Measurements from ENCODE around the gene DDTL.
"Not testable (repeated sequence)": the region's sequence is repeated elsewhere in the genome, so short reads cannot be mapped to it uniquely, and the experiment has no call there.

DNA sequence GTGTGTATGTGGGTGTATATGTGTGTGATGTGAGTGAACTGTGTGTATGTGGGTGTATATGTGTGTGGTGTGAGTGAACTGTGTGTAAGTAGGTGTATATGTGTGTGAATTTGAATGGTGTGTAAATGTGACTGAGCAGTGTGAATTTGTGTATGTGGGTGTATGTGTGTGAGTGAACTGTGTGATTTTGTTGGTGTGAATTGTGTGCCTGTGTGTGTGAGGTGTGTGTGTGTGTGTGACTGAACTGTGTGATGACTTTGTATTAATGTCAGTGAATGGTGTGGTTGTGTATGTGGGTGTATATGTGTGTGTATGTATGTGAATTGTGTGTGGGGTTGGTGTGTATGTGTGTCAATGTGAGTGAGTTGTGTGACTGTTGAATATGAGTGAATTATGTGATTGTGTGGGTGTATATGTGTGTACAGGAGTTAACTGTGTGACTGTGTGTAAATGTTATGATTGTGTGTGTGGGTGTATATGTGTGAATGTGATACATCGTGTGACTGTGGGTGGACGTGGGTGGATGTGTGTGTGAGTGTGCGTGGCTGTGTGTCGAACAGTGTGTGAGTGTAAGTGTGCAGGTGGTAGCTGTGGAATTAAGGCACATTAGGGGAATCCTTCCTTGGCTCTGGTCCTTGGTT lies 20.0 kb downstream of the DDTL start:
- TF ChIP-seq, protein P1, sequence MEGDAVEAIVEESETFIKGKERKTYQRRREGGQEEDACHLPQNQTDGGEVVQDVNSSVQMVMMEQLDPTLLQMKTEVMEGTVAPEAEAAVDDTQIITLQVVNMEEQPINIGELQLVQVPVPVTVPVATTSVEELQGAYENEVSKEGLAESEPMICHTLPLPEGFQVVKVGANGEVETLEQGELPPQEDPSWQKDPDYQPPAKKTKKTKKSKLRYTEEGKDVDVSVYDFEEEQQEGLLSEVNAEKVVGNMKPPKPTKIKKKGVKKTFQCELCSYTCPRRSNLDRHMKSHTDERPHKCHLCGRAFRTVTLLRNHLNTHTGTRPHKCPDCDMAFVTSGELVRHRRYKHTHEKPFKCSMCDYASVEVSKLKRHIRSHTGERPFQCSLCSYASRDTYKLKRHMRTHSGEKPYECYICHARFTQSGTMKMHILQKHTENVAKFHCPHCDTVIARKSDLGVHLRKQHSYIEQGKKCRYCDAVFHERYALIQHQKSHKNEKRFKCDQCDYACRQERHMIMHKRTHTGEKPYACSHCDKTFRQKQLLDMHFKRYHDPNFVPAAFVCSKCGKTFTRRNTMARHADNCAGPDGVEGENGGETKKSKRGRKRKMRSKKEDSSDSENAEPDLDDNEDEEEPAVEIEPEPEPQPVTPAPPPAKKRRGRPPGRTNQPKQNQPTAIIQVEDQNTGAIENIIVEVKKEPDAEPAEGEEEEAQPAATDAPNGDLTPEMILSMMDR (IDR thresholded peaks at IDR 0.05; ENCODE audit: low read length) = not testable (repeated sequence)
- TF ChIP-seq EZH2 (IDR thresholded peaks at IDR 0.05; ENCODE audit: borderline replicate concordance, low read length) = not testable (repeated sequence)

Measured in OCI-LY1 (cell line).